SIG-M5 treated with dmso at 0.1 percent for 504 hours (cell line): ENCODE measurements around the gene NUP210L.
"Not testable (repeated sequence)": the region's sequence is repeated elsewhere in the genome, so short reads cannot be mapped to it uniquely, and the experiment has no call there.

Experiments used
- DNase-seq: peaks from one replicate; lab custom pipeline; 2025; ENCODE audit not compliant: unreplicated experiment; lab: John Stamatoyannopoulos, UW

Gene NUP210L

DNA sequence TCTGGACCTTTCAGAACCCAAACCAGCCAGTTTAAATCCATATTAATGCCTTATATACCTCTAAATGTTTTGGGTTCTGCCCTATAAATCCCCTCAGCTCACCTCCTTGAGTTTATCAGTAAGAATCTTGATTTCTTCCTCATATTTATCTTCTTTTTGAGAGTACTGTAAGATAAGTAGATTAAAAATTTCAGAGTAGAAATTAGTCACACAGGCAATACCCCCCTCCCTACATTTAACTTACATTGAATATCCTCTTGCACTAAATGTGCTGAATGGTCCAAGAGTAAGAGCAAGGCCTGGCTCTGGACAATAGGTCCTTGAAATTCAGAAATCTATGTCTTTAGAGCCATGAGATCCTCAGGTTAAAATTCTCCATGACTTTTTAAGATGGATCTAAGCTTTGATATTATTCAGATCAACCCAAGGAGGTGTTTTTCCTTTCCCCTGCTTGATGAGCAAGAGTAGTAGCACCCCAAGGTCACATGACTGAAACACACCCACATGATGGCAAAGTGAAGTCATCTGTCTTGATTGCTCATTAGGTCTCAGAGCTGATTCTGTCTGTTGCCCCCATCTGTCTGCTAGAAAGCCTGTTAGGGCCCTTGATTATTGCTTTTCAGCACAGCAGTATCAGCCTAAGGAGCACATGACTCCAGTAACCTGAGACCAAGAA is 15.8 kb upstream of the NUP210L start:
- no peak for DNase-seq

DNA sequence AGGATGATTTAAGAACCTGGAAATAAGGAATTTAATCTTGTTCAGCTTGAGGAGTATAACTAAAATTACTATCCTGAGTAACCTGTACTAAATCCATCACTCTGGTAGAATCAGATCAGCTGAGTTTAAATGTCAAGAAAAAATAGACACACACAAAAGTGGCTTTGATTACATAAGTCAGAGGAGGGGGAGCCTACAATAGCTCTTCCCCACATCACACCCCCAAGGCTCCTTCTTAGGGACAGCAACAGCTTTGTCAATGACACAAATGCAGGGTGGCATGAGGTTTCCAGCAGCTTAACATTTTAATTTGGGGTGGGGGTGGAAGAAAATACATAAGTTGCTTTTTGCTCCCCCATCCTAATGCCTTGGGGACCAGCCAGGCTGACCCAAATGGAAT is 12.6 kb upstream of the NUP210L start:
- no peak for DNase-seq

DNA sequence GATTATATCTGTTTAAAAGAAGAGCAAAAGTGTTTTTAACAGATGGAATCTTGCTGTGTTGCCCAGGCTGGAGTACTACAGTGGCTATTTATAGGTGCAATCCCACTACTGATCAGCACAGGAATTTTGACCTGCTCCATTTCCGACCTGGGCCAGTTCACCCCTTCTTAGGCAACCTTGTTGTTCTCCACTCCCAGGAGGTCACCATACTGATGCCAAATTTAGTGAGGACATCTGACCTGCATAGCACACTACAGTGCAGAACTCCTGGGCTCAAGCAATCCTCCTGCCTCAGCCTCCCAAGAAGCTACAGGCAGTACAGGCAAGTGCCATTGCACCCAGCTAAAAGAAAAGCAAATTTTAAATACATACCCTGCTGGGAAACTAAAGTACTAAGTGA is 11.3 kb upstream of the NUP210L start:
- no peak for DNase-seq

DNA sequence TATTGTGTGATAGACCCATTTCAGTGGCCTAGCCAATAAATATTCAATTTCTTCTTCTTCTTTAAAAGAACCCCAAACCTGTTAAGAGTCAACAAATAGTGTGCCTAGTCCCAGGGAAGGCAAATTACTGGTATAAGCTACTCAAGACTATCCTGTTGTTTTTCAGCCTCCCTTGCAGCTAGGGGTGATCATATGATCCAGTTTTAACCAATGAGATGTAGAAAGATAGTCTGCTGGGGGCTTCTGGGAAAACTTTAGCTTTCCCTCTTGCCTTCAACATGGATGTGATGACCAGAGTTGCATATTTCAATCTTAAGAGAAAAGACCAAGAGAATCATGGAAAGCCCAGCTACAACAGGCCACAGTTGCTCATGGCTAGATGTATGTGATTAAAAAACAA is 4.7 kb upstream of the NUP210L start:
- DNase-seq, result no peak

DNA sequence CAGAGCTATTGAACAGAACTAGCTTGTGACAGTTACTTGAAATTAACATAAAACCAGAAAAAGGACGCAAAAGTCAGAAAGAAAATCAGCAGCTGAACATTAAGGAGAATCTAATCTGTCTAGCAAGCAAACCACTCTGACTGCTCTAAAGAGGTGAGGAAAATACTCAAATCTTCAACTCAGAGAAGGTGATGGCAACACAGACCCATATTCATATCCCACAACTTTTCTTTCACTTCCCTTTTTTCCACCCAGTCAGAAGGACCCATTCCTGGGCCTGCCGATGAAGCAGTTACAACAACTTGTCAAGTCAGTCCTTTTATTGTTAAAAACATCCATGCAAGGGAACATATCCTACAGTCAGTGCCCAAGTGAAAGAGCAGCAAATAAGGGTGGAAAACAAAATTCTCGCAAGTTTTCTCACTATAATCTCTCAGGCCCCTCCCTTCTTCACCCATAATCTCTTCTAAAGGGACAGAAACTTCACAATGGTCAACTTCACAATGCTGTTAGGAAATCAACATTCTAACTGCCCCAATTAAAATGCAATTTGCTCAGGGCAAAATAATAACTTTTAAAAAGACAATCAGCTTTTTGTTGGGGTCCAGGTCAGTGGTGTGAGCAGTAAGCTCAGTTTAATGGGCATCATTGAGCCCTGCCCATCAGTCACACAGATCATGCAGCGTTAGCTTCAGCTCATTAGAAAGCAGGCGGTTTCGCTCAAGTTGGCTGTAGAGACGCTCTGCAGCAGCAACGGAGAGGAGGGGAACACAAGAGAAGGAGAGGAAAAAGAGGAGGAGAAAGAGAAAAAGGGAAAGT is 3.6 kb upstream of the NUP210L start:
- peak; percentile 98 for DNase-seq

DNA sequence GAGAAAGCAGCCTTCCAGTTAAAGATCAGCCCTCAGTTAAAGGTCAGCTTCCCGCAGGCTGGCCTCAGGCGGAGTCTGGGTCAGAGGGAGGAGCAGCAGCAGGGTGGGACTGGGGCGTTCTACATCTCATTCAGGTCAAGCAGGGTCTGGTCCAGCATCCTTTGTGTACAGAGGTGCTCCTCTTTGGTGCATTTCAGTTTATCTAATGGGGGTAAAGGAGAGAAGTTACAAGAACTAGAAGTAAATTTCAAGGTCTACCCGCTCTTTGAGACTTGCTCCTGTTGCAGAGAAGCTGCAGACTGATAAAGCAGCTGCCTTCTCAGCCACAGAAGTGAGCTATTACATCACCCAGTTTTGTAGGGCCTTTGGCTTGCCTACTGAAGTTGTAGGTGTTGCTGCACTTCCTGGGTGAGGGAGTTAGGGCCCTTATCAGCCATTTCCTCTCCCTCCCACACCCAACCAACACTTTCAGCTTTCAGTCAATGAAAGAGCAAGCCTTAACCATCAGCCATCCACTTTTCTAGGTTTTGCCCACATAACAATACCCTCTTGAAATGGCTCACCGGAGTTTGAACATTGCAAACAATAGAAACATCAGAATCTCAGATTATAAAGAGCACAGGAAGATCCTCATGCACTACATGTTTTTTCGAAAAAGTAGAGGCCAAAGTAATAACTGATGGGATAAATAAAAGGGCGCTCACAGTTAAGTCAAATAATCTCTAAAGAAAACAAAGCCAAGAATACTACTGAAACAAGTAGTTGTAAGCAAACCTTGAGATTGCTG is 2.8 kb upstream of the NUP210L start:
- DNase-seq, result peak; percentile 98

DNA sequence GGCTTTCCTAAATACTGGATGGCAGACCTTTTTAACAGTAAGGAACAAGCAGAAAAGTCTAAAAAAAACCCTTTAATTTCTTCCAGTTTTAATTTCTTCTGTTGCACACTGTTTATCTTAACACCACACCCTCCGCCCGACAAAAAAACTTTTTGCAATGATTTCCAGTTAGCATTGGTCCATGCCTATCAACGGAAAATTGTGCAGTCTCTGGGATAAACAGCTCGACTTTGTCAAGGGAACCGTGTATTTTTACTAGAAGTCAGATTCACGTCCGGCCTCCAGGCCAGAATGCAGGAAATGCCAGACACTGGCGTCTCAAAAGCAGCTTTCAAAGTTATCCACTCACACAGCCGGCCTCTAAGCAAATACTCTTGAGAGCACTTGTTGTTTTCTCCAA is 378 bp upstream of the NUP210L start:
- no peak for DNase-seq

DNA sequence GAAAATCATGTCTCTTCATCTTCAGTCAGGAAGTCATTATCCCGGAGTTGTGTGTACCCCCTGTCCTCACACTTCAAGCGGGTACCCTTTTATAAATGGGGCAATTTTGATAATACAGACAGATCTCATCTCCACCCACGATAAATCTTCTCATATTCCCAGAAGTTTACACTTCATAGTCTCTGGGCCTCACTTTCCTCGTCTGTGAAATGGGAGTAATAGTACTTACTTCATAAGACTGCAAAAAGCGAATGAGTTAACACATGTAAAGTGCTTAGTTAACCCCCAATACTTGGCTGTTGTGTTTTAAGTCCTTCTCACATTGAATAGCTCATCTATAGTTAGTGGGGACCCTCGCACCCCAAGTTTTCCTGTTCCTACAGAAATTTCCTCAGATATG is 820 bp downstream of the NUP210L start:
- DNase-seq, result no peak

DNA sequence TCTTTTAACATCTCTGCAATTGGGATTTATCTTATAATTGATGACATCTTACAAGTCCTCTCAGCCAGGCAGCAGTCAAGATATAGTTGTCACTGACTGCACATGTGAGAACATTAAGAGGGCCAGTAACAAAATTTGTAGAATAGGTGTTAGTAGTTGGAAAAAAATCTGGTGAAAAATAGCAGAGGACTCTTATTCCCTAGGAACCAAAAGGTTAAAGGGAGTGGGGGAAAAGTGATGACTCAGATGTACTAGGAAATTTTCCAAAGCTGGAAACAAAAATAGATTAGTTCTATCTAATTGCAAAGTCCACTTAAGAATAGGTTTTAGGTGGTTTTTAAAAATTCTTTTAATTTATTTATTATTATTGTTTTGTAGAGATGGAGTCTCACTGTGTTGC is 3.6 kb downstream of the NUP210L start:
- DNase-seq, result no peak

DNA sequence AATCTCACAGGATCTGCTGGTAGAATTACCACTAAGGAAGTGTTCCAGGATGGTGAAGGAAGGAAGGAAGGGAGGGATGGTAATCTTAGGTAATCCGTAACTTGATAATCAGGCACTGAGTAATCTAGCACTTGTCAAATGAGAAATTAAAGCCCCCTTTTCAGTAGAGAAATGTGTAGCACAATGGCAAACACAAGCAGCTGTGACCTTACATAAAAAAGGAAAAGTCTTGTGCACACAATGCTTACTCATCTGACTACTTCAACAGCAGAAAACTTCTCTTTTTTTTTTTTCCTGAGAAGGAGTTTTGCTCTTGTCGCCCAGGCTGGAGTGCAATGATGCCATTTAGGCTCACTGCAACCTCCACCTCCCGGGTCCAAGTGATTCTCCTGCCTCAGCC is 6.1 kb downstream of the NUP210L start:
- DNase-seq, result peak; percentile 68

DNA sequence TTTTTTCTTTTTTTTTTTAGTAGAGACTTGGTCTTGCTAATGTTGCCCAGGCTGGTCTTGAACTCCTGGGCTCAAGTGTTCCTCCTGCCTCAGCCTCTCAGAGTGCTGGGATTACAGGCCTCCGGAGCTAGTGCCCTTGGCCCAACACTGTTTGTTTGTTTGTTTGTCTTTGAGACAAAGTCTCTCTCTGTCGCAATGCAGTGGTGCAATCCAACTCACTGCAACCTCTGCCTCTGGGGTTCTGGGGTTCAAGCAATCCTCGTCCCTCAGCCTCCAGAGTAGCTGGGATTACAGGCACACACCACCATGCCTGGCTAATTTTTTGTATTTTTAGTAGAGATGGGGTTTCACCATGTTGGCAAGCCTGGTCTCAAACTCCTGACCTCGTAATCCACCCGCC is 7.4 kb downstream of the NUP210L start:
- not testable (repeated sequence) for DNase-seq

DNA sequence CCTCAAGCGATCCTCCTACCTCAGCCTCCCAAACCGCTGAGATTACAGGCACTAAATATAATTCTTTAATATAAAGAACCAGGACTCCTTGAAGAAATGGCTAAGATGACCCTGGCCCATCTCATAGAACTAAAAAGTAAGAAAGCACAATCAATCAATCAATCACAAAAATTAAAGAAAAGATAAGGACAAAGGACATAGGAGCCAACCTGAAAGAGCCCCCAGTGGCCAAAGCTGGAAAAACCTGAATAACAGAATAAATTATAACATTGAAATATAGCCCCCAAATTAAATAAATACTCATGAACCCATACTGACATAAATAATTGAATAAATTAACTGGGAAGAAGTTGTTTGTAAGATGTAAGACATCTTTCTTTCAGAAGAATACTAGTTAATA is 8.9 kb downstream of the NUP210L start:
- DNase-seq, result no peak

DNA sequence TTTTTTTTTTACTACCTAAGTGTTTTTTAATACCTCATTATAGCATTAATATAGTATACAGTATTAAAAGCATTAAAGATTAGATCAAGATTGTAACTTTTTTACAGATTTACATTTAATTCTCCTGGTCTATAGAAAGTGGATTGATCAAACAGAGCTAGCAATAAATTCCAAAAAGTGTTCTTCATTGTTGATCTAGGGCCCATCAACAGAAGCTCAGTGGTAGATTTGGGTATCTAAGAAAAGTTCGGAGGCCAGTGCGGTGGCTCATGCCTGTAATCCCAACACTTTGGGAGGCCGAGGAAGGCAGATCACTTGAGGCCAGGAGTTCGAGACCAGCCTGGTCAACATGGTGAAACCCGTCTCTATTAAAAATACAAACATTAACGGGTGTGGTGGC is 12.5 kb downstream of the NUP210L start:
- no peak for DNase-seq

DNA sequence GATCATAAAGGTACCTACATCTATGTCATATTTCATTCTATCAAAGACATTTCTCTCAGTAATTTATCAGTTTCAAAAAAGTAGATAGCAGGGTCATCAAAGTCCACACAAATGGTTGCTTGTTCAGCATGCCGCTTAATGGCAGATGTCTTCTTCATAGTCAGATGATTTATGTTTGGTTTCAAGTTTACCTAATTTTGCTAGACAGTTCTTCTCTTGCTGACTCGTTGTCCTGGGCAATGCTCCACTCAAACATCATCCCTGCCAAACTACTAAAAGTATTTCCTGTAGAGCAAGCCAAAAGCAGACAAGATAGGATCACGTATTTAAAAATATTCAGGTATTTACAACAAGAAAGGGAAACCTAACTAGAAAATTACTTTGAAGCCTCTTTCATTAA is 13.6 kb downstream of the NUP210L start:
- DNase-seq, result no peak

DNA sequence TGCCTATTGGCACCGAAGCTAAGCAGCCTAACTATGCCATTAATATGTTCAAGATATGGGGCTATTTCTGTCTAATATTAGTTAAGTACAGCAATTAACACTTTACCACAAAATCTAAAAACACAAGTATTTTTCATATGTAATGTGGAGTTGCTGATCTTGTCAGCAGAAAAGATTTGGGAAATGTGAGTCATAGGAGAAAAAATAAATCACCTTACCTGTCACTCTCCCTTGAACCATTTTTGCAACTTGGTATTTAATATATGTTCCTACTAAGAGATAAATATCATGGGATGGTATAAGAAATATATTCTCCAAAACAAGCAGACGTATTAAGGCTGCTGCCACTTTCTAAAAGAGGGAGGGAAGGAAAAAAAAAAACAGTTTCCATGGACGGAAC is 17.0 kb downstream of the NUP210L start:
- DNase-seq, result no peak

DNA sequence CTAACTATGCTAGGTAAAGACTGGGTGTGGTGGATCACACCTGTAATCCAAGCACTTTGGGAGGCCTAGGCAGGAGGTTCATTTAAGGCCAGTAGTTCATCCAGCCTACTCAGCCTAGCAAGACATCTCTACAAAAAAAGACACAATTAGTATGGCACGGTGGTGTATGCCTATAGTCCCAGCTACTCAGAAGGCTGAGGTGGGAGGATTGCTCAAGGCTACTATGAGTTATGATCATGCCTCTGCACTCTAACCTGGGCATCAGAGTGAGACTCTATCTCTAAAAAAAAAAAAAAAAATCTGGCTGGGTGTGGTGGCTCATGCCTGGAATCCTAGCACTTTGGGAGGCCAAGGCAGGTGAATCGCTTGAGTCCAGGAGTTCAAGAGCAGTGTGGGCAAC is 21.6 kb downstream of the NUP210L start:
- DNase-seq, result no peak

DNA sequence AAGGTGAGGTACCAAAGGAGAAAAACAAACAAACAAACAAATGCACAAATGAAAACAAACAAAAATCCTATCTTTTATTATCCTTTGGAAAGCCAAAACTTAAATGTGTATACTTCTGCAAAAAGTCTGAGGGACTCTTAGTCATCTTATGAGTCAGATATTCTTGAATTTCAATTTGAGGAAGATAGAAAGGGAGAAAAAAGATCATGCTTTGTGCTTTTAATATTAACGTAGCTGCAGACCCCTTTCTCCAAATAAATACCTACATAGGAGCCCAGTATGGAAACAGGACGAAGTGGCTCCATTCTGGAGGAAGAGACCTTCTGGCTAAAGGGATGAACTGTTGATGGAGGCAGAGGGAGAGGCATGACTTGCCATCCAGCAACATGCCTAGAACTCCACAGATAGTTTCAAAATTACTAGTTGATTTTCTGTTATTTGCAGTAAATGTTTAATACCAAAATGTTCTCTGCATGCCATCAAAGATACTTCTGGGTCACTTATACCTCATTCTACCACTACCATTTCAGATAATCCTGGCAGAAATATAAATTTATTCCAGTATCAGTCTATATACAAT is 25.4 kb downstream of the NUP210L start:
- peak; percentile 51 for DNase-seq

DNA sequence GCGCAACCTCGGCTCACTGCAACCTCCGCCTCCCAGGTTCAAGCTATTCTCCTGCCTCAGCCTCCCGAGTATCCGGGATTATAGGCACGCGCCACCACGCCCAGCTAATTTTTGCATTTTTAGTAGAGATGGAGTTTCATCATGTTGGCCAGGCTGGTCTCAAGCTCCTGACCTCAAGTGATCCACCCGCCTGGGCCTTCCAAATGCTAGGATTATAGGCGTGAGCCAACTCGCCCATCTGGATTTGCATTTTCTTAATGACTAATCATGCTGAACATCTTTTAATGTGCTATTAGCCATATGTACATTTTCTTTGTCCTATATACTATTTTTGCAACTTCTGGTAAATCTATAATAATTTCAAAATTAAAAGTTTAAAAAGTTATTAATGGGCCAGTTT is 31.7 kb downstream of the NUP210L start:
- DNase-seq, result not testable (repeated sequence)

DNA sequence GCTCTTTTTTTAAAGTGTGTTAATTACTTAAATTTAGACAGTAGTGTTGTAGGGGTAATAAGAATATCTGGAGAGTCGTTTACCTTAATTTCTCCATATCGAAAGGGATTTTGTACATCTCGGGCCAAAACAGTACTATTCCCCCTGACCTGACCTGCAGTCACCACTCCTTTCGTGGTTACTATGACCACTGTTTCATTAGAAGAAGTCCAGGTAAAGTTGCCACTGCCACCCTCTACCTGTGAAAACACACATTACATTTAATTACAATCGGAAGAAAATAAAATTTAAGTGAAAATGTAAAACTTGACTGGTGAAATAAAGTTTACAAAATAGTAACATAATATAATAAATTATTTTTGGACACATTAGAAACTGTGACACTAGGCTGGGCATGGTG is 37.2 kb downstream of the NUP210L start:
- no peak for DNase-seq

DNA sequence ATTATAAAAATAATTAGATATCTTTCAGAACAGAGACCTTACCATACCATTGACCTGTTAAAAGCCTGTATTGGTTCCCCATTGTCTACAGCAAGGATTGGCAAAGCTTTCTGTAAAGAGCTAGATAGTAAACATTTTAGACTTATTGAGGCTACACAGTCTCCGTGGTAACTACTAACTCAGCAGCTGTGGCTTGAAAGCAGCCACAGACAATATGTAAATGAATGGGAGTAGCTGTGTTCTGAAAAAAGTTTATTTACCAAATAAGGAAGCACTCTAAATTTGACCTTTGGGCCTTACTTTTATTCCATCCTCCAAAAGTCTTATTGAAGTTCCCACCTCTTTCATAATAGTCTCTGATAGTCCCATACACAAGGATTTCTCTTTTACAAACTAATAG is 39.7 kb downstream of the NUP210L start:
- no peak for DNase-seq

DNA sequence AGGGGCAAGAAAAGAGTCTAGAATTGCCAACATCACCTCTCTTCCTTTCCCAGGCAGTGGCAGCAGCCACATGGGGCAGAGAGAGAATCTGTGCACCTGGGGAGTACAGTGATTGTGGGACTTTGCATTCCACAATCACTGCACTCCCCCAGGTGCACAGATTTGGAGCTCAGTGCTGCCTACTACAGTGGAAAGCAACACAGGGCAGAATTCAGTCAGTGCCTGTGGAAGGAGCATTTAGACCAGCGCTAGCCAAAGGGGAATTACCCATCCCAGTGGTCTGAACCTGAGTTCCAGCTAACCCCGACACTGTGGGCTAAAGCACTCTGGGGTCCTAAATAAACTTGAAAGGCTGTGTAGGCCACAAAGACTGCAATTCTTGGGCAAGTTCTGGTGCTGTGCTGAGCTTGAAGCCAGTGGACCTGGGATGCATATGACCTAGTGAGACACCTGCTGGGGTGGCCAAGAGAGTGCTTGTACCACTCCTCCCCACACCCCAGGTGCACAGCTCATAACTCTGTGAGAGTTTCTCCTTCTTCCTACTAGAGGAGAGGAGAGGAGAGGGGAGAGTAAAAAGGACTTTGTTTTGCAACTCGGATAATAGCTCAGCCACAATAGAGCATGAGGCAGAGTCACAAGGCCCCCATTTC is 50.3 kb downstream of the NUP210L start:
- DNase-seq, result no peak
